Keratinocyte (primary cell): ENCODE results near the gene MATK.

Experiments
- CTCF ChIP-seq, 3 experiments: IDR thresholded peaks in 1 of 3; conservative IDR thresholded peaks in 1 of 3; optimal IDR thresholded peaks in 1 of 3; 2 replicates in 2 of 3; 3 replicates in 1 of 3; pipeline versions ENCODE3 to v1.5.1; 2011; ENCODE audit warnings: low read length in 3 of 3, mild to moderate bottlenecking in 3 of 3, moderate library complexity in 2 of 3, control low read depth in 1 of 3, inconsistent platforms in 1 of 3; ENCODE audit not compliant: insufficient read depth in 2 of 3; ENCODE audit errors: extremely low read depth in 1 of 3
- EZH2 ChIP-seq: IDR thresholded peaks from one replicate; pipeline ENCODE4 v1.6.1; 2012; ENCODE audit warnings: inconsistent platforms, mild to moderate bottlenecking, low read length, moderate library complexity

DNA sequence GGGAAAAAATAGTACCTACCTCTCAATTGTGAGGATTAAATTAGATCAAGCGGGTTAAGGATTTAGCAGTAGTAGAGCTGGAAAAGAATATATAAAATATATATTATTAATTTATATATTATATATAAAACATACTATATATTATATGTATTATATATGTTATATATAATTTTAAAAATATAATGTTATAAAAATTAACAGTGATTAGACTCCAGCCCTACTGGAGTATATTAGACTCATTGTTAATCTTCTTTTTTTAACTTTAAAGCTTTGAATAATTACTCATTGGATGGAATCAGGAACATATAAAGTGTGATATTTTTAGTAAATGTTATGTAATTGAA, 24.1 kb downstream of the MATK start:
- TF ChIP-seq CTCF (optimal IDR thresholded peaks at IDR 0.05 in 1 of 3, IDR thresholded peaks at IDR 0.05 in 1 of 3, conservative IDR thresholded peaks at IDR 0.05 in 1 of 3; ENCODE audit: extremely low read depth in 1 of 3, insufficient read depth in 2 of 3, low read length in 3 of 3) (no peak), EZH2 (no peak)
